ENCODE measurements around the gene ETV4. TPM values are rescaled to one million over a fixed set of nuclear protein-coding genes. Genes with fewer than 3 reads are reported as not detected.

Gene ETV4
- total RNA-seq, 4 donors from 2014 or later: 5.6 to 7.1 (median 6.3) TPM

DNA sequence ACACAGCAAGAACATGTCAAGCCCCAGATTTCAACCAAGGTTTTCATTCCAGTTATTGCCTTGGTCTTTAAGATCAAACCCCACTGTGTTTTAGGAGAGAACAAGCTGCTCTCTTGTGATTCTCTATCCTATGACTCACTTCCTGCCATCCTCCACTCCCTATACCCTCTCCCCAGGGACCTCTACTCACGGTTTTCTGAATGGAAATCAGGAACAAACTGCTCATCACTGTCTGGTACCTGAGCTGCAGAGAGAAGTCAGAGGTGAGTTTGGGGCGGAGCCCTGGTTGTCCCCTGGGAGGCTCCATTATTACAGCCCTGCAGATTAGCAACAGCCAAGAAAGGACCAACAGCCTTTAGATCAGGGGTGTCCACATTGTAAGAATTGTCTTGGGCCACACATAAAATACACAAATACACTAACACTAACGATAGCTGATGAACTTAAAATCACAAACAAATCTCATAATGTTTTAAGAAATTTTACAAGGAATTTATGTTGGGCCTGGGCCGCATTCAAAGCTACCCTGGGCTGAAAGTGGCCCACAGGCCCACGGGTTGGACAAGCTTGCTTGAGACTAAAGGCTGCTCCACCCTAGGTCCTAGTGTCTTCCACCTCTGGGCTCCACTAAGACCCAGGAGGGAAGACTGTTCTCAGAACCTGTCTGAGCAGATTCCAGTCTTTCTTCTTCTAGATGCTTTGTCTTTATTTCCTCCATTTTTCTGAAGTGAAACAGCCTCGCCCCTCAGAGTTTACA, 9.7 kb downstream of the ETV4 start:
- no peak overlapping the region for H3K27ac ChIP-seq
- peaks cover 6% of the 10 kb centered on the region for H3K4me1 ChIP-seq
- TF ChIP-seq POLR2A (IDR thresholded peaks at IDR 0.05) (no peak), POLR2AphosphoS5 (IDR thresholded peaks at IDR 0.05) (no peak), EP300 (IDR thresholded peaks at IDR 0.05) (no peak)
- TF ChIP-seq, protein P1, sequence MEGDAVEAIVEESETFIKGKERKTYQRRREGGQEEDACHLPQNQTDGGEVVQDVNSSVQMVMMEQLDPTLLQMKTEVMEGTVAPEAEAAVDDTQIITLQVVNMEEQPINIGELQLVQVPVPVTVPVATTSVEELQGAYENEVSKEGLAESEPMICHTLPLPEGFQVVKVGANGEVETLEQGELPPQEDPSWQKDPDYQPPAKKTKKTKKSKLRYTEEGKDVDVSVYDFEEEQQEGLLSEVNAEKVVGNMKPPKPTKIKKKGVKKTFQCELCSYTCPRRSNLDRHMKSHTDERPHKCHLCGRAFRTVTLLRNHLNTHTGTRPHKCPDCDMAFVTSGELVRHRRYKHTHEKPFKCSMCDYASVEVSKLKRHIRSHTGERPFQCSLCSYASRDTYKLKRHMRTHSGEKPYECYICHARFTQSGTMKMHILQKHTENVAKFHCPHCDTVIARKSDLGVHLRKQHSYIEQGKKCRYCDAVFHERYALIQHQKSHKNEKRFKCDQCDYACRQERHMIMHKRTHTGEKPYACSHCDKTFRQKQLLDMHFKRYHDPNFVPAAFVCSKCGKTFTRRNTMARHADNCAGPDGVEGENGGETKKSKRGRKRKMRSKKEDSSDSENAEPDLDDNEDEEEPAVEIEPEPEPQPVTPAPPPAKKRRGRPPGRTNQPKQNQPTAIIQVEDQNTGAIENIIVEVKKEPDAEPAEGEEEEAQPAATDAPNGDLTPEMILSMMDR (IDR thresholded peaks at IDR 0.05): no peak
- H3K9me3 ChIP-seq: no peaks in the 10 kb centered on the region
- H3K27me3 ChIP-seq: no peaks in the 10 kb centered on the region
- no peak overlapping the region for H3K4me3 ChIP-seq
- H3K36me3 ChIP-seq: no peaks in the 10 kb centered on the region
- WGBS: 65% methylated on average over 6 of the region's 6 CpGs
- no peak for DNase-seq (ENCODE audit: low spot score in 2 of 2)

DNA sequence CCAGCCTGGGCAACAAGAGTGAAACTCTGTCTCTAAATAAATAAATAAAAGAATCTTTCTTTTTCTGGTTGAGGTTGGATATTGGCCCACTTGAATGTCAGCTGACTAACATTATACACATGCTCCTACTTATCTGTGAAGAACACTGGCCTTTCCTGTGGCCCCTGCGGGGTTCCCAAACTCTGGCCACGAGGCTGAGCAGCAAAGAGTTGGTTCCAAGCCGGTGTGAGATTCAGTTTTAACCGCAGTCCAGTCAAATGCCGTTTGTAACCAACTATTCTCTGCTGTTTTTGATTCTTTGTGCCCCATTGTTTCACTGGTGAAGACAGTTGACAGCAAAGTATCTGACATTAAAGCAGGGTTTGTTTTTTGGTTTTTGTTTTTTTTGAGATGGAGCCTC, 11.2 kb downstream of the ETV4 start:
- H3K36me3 ChIP-seq: no peaks in the 10 kb centered on the region
- 93% methylated on average over 5 of the region's 5 CpGs for WGBS
- no peak overlapping the region for H3K27ac ChIP-seq
- H3K4me3 ChIP-seq: no peak overlapping the region
- DNase-seq (ENCODE audit: low spot score in 2 of 2): no peak
- TF ChIP-seq POLR2A (IDR thresholded peaks at IDR 0.05): no peak
- TF ChIP-seq, protein P1 (IDR thresholded peaks at IDR 0.05): no peak
- TF ChIP-seq EP300 (IDR thresholded peaks at IDR 0.05): no peak
- no peak for TF ChIP-seq POLR2AphosphoS5 (IDR thresholded peaks at IDR 0.05)
- H3K4me1 ChIP-seq: peaks cover 10% of the 10 kb centered on the region
- H3K9me3 ChIP-seq: no peaks in the 10 kb centered on the region
- no peaks in the 10 kb centered on the region for H3K27me3 ChIP-seq

DNA sequence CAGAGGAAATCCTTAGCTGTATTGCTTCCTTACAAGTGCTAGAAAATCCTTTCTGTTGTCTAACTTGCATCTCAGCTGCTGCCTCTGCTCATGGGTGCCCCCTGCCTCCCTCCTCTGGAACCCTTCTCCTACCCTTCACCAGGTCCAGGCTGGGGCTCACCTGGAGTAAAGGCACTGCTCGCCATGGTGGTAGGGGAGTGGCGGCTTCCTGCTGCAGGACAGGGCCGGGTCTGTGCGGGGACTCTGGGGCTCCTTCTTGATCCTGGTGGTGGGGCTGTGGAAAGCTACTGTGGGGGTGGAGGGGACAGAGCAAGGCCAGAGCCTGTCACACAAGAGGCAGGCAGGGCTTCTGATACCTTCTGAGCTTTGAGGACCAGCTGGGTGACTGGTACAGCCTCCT, 12.4 kb downstream of the ETV4 start:
- Histone ChIP-seq H3K27ac (no peak overlapping the region), H3K4me1 (peaks cover 12% of the 10 kb centered on the region), H3K36me3 (no peaks in the 10 kb centered on the region), H3K27me3 (no peaks in the 10 kb centered on the region), H3K9me3 (no peaks in the 10 kb centered on the region), H3K4me3 (no peak overlapping the region)
- DNase-seq (ENCODE audit: low spot score in 2 of 2): no peak
- TF ChIP-seq POLR2AphosphoS5 (IDR thresholded peaks at IDR 0.05): no peak
- no peak for TF ChIP-seq EP300 (IDR thresholded peaks at IDR 0.05)
- TF ChIP-seq, protein P1 (IDR thresholded peaks at IDR 0.05): no peak
- no peak for TF ChIP-seq POLR2A (IDR thresholded peaks at IDR 0.05)
- WGBS: 96% methylated on average over 4 of the region's 4 CpGs

DNA sequence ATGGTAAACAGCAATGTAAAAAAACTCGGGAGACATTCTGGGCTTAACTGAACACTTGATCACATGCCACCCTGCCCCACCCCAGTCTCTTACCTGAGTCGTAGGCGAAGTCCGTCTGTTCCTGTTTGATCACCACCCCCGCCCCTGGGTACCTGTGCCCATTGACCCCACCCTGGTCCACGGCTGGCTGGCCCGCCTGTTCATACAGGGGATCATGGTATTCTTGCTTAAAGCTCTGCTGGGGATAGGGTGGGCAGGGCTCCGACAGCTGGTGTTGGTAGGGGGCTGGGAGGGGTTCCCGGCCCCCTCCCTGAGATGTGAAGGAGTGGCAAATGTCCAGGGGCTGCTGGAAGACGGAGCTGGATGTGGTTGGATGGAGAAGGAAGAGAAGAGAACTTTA, 13.6 kb downstream of the ETV4 start:
- whole genome bisulfite sequencing: 63% methylated on average over 10 of the region's 10 CpGs
- no peak overlapping the region for H3K27ac ChIP-seq
- H3K27me3 ChIP-seq: no peaks in the 10 kb centered on the region
- TF ChIP-seq, protein P1 (IDR thresholded peaks at IDR 0.05): no peak
- no peak for TF ChIP-seq POLR2A (IDR thresholded peaks at IDR 0.05)
- peaks cover 5% of the 10 kb centered on the region for H3K36me3 ChIP-seq
- H3K4me3 ChIP-seq: no peak overlapping the region
- peaks cover 12% of the 10 kb centered on the region for H3K4me1 ChIP-seq
- DNase-seq (ENCODE audit: low spot score in 2 of 2): no peak
- H3K9me3 ChIP-seq: no peaks in the 10 kb centered on the region

DNA sequence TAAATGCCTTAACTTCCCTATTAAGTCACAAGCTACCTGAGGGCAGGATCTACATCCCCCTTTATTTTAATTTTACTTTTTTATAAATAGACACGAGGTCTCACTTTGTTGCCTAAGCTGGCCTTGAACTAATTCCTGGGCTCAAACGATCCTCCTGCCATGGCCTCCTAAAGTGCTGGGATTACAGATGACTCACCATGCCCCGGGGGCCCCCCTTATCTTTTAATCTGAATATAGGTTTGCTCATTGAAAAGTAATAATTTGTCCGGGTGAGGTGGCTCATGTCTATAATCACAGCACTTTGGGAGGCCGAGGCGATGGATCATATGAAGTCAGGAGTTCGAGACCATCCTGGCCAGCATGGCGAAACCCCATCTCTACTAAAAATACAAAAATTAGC, 14.2 kb downstream of the ETV4 start:
- H3K4me3 ChIP-seq: no peak overlapping the region
- no peak overlapping the region for H3K27ac ChIP-seq
- H3K36me3 ChIP-seq: peaks cover 9% of the 10 kb centered on the region
- TF ChIP-seq POLR2A (IDR thresholded peaks at IDR 0.05) (no peak), EP300 (IDR thresholded peaks at IDR 0.05) (no peak), POLR2AphosphoS5 (IDR thresholded peaks at IDR 0.05) (no peak)
- TF ChIP-seq, protein P1 (IDR thresholded peaks at IDR 0.05): no peak
- peaks cover 17% of the 10 kb centered on the region for H3K4me1 ChIP-seq
- H3K9me3 ChIP-seq: no peaks in the 10 kb centered on the region
- 76% methylated on average over 8 of the region's 8 CpGs for WGBS
- H3K27me3 ChIP-seq: no peaks in the 10 kb centered on the region
- no peak for DNase-seq (ENCODE audit: low spot score in 2 of 2)
